Stimulated activated naive CD8-positive, alpha-beta T cell treated with anti-CD3 and anti-CD28 coated beads, Interleukin-15, Interleukin-2, amounts not matched to agents 100 ng/mL and 50 ng/mL, for 24 hours (primary cell): ENCODE measurements around the gene TMEM220.
A peak's percentile ranks its signal among the peaks of the same experiment; 100 is the strongest.

Source experiments
- H3K27ac Mint-ChIP-seq: one replicate; pipeline ENCODE4 v1.8.0; 2021; ENCODE audit warnings: mild to moderate bottlenecking, mixed read lengths
- H3K27me3 Mint-ChIP-seq: one replicate; pipeline ENCODE4 v1.8.0; 2021; ENCODE audit warnings: mixed read lengths
- H3K36me3 Mint-ChIP-seq: one replicate; pipeline ENCODE4 v1.8.0; 2021; ENCODE audit warnings: low read depth, mixed read lengths
- H3K4me1 Mint-ChIP-seq: one replicate; pipeline ENCODE4 v1.8.0; 2021; ENCODE audit warnings: low read depth, mixed read lengths
- H3K4me3 Mint-ChIP-seq: one replicate; pipeline ENCODE4 v1.8.0; 2021; ENCODE audit warnings: mild to moderate bottlenecking, mixed read lengths
- H3K9me3 Mint-ChIP-seq: one replicate; pipeline ENCODE4 v1.8.0; 2021; ENCODE audit warnings: mixed read lengths

The TMEM220 gene

GRCh38 chr17:10681866-10682446, 47.9 kb downstream of the TMEM220 start:
- no peak overlapping the region for H3K4me3 Mint-ChIP-seq
- H3K36me3 Mint-ChIP-seq, result peaks cover 88% of the 10 kb centered on the region
- no peaks in the 10 kb centered on the region for H3K27me3 Mint-ChIP-seq
- H3K27ac Mint-ChIP-seq, result no peak overlapping the region
- peaks cover 3% of the 10 kb centered on the region for H3K4me1 Mint-ChIP-seq
- H3K9me3 Mint-ChIP-seq, result no peaks in the 10 kb centered on the region

- no peak overlapping the region for H3K27ac Mint-ChIP-seq
- peaks cover 56% of the 10 kb centered on the region for H3K36me3 Mint-ChIP-seq
- no peaks in the 10 kb centered on the region for H3K9me3 Mint-ChIP-seq
- no peak overlapping the region for H3K4me3 Mint-ChIP-seq
- H3K27me3 Mint-ChIP-seq, result no peaks in the 10 kb centered on the region
- H3K4me1 Mint-ChIP-seq, result no peaks in the 10 kb centered on the region
Measured at GRCh38 chr17:10674704-10675103, 55.1 kb downstream of the TMEM220 start.

GRCh38 chr17:10673312-10673711, 56.5 kb downstream of the TMEM220 start:
- H3K9me3 Mint-ChIP-seq, result no peaks in the 10 kb centered on the region
- H3K4me1 Mint-ChIP-seq, result no peaks in the 10 kb centered on the region
- H3K36me3 Mint-ChIP-seq, result peaks cover 43% of the 10 kb centered on the region
- H3K27ac Mint-ChIP-seq, result no peak overlapping the region
- H3K4me3 Mint-ChIP-seq, result no peak overlapping the region
- H3K27me3 Mint-ChIP-seq, result no peaks in the 10 kb centered on the region

GRCh38 chr17:10668775-10669174, 61.0 kb downstream of the TMEM220 start:
- no peak overlapping the region for H3K4me3 Mint-ChIP-seq
- peaks cover 31% of the 10 kb centered on the region for H3K36me3 Mint-ChIP-seq
- no peaks in the 10 kb centered on the region for H3K4me1 Mint-ChIP-seq
- H3K27ac Mint-ChIP-seq, result peak overlapping the region; percentile 8
- H3K9me3 Mint-ChIP-seq, result no peaks in the 10 kb centered on the region
- no peaks in the 10 kb centered on the region for H3K27me3 Mint-ChIP-seq

- no peaks in the 10 kb centered on the region for H3K27me3 Mint-ChIP-seq
- H3K27ac Mint-ChIP-seq, result no peak overlapping the region
- no peaks in the 10 kb centered on the region for H3K4me1 Mint-ChIP-seq
- no peak overlapping the region for H3K4me3 Mint-ChIP-seq
- H3K9me3 Mint-ChIP-seq, result no peaks in the 10 kb centered on the region
- H3K36me3 Mint-ChIP-seq, result peaks cover 20% of the 10 kb centered on the region
Measured at GRCh38 chr17:10666906-10667305, 62.9 kb downstream of the TMEM220 start.

- Mint-ChIP-seq H3K36me3 (peaks cover 21% of the 10 kb centered on the region), H3K4me3 (no peak overlapping the region), H3K9me3 (no peaks in the 10 kb centered on the region)
Measured at GRCh38 chr17:10664571-10664970, 65.3 kb downstream of the TMEM220 start.

More at GRCh38 chr17:10664571-10664970, 65.3 kb downstream of the TMEM220 start:
- H3K27me3 Mint-ChIP-seq, result no peaks in the 10 kb centered on the region
- H3K27ac Mint-ChIP-seq, result no peak overlapping the region
- no peaks in the 10 kb centered on the region for H3K4me1 Mint-ChIP-seq
